Measurements from ENCODE around the gene CUBN. TPM values are rescaled to one million over a fixed set of nuclear protein-coding genes. Genes with fewer than 3 reads are reported as not detected.

CUBN gene
- total RNA-seq, 1 donor: 1.1 TPM

GRCh38 chr10:17169803-17170202 is 40.2 kb upstream of the CUBN start:
- Histone ChIP-seq H3K79me2 (ENCODE audit: insufficient read depth, low read length) (no peaks in the 10 kb centered on the region), H3K4me3 (ENCODE audit: insufficient read depth, low read length) (no peak overlapping the region), H3K4me1 (ENCODE audit: insufficient read depth, low read length) (peaks cover 3% of the 10 kb centered on the region), H4K20me1 (ENCODE audit: insufficient read depth, low read length) (no peaks in the 10 kb centered on the region), H3K27me3 (ENCODE audit: insufficient read depth, low read length) (no peaks in the 10 kb centered on the region), H3K4me2 (ENCODE audit: insufficient read depth, low read length) (no peak overlapping the region), H3K36me3 (ENCODE audit: insufficient read depth, low read length) (no peaks in the 10 kb centered on the region), H3K27ac (ENCODE audit: low read depth, low read length) (no peak overlapping the region), H3K9me3 (ENCODE audit: low read depth, low read length) (no peaks in the 10 kb centered on the region), H2AFZ (ENCODE audit: low read length) (no peak overlapping the region)
- TF ChIP-seq, protein P1, sequence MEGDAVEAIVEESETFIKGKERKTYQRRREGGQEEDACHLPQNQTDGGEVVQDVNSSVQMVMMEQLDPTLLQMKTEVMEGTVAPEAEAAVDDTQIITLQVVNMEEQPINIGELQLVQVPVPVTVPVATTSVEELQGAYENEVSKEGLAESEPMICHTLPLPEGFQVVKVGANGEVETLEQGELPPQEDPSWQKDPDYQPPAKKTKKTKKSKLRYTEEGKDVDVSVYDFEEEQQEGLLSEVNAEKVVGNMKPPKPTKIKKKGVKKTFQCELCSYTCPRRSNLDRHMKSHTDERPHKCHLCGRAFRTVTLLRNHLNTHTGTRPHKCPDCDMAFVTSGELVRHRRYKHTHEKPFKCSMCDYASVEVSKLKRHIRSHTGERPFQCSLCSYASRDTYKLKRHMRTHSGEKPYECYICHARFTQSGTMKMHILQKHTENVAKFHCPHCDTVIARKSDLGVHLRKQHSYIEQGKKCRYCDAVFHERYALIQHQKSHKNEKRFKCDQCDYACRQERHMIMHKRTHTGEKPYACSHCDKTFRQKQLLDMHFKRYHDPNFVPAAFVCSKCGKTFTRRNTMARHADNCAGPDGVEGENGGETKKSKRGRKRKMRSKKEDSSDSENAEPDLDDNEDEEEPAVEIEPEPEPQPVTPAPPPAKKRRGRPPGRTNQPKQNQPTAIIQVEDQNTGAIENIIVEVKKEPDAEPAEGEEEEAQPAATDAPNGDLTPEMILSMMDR (IDR thresholded peaks at IDR 0.05; ENCODE audit: extremely low read depth, low read depth, low read length): no peak
- DNase-seq (ENCODE audit: insufficient read length, low spot score, missing footprints): no peak

DNA sequence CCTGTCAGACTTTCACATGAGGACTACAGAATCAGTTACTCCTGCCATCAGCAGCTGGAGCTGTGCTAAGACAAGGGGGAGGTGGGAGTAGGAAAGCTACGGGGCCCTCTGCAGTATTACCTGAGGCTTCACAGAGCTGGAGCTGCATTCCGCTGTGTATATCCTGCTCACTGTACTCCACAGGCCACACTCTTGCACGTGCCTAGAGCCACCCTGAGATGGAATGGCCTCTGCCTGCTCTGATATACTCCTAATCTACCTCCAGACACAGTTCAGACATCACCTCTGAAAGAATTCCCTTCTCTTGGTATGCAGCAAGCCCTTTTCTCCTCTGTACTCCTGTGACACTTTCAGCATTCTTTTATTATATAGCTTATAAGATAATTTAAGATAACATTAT is 37.1 kb upstream of the CUBN start:
- Histone ChIP-seq H3K4me2 (ENCODE audit: insufficient read depth, low read length) (no peak overlapping the region), H3K27me3 (ENCODE audit: insufficient read depth, low read length) (no peaks in the 10 kb centered on the region), H3K27ac (ENCODE audit: low read depth, low read length) (no peak overlapping the region), H3K79me2 (ENCODE audit: insufficient read depth, low read length) (no peaks in the 10 kb centered on the region), H3K4me3 (ENCODE audit: insufficient read depth, low read length) (no peak overlapping the region), H4K20me1 (ENCODE audit: insufficient read depth, low read length) (no peaks in the 10 kb centered on the region), H3K36me3 (ENCODE audit: insufficient read depth, low read length) (no peaks in the 10 kb centered on the region), H3K4me1 (ENCODE audit: insufficient read depth, low read length) (no peaks in the 10 kb centered on the region), H2AFZ (ENCODE audit: low read length) (no peak overlapping the region), H3K9me3 (ENCODE audit: low read depth, low read length) (no peaks in the 10 kb centered on the region)
- TF ChIP-seq, protein P1 (IDR thresholded peaks at IDR 0.05; ENCODE audit: extremely low read depth, low read depth, low read length): no peak
- no peak for DNase-seq (ENCODE audit: insufficient read length, low spot score, missing footprints)

DNA sequence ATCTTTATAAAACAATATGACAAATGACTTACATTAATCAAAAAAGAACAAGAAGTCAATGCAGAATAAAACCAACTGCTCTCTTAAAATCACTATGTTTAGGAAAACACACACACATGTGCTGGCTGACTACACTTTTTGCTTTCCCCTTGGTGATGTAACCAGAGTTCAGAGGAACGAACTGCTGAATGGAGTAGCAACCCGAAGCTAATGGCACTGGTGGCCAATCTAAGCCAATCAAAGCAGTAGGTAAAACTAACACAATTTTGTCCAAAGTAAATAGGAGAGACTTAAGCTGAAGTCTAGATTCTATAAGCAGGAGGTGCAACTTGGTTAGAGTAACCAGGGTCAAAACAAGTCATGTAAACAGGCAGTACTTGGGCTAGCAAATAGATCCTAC is 33.2 kb upstream of the CUBN start:
- Histone ChIP-seq H3K9me3 (ENCODE audit: low read depth, low read length) (no peaks in the 10 kb centered on the region), H3K4me1 (ENCODE audit: insufficient read depth, low read length) (no peaks in the 10 kb centered on the region), H3K27ac (ENCODE audit: low read depth, low read length) (no peak overlapping the region), H3K36me3 (ENCODE audit: insufficient read depth, low read length) (no peaks in the 10 kb centered on the region), H3K27me3 (ENCODE audit: insufficient read depth, low read length) (no peaks in the 10 kb centered on the region), H3K4me3 (ENCODE audit: insufficient read depth, low read length) (no peak overlapping the region), H3K79me2 (ENCODE audit: insufficient read depth, low read length) (no peaks in the 10 kb centered on the region), H2AFZ (ENCODE audit: low read length) (no peak overlapping the region), H3K4me2 (ENCODE audit: insufficient read depth, low read length) (no peak overlapping the region), H4K20me1 (ENCODE audit: insufficient read depth, low read length) (no peaks in the 10 kb centered on the region)
- TF ChIP-seq, protein P1 (IDR thresholded peaks at IDR 0.05; ENCODE audit: extremely low read depth, low read depth, low read length): no peak
- no peak for DNase-seq (ENCODE audit: insufficient read length, low spot score, missing footprints)

DNA sequence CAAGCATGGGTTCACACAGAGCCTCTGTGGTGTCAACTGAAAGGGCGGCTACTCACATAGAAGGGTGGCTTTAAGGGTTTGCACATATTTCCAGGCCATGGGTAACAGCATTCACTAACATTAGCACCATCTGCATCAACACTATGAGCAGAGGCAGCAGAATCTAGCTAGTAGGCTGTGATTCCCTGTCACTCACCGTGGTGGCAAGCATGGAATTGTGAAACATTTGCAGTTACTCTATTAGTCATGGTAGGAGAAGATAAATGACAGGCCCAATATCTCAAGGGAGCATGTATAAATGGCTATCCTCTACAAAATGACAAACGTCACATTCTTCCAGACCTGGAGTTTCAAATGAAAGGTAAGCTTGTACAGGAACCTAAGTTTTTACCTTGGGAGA is 32.2 kb upstream of the CUBN start:
- H3K9me3 ChIP-seq (ENCODE audit: low read depth, low read length): no peaks in the 10 kb centered on the region
- no peak overlapping the region for H3K4me2 ChIP-seq (ENCODE audit: insufficient read depth, low read length)
- H3K4me1 ChIP-seq (ENCODE audit: insufficient read depth, low read length): no peaks in the 10 kb centered on the region
- H3K4me3 ChIP-seq (ENCODE audit: insufficient read depth, low read length): no peak overlapping the region
- no peak overlapping the region for H3K27ac ChIP-seq (ENCODE audit: low read depth, low read length)
- H3K79me2 ChIP-seq (ENCODE audit: insufficient read depth, low read length): no peaks in the 10 kb centered on the region
- no peaks in the 10 kb centered on the region for H4K20me1 ChIP-seq (ENCODE audit: insufficient read depth, low read length)
- no peaks in the 10 kb centered on the region for H3K36me3 ChIP-seq (ENCODE audit: insufficient read depth, low read length)
- no peak for DNase-seq (ENCODE audit: insufficient read length, low spot score, missing footprints)
- TF ChIP-seq, protein P1 (IDR thresholded peaks at IDR 0.05; ENCODE audit: extremely low read depth, low read depth, low read length): no peak
- no peak overlapping the region for H2AFZ ChIP-seq (ENCODE audit: low read length)
- H3K27me3 ChIP-seq (ENCODE audit: insufficient read depth, low read length): no peaks in the 10 kb centered on the region
